Lung (tissue), 12 donors: ENCODE results near the gene ABLIM2. TPM values are rescaled to one million over a fixed set of nuclear protein-coding genes. Genes with fewer than 3 reads are reported as not detected.

Experiments
- ATAC-seq: fragments of 200-7000 bp; cut with Tn5 transposase; one replicate; pipeline ENCODE4 v1.9.1; 2020; ENCODE audit warnings: moderate number of reproducible peaks; ENCODE audit not compliant: insufficient read depth, low FRiP score
- DNase-seq, 3 donors: peaks; one replicate each; pipeline ENCODE4 v3.0.0-alpha.2; 2013 to 2017
- H3K27ac ChIP-seq, 2 donors: one replicate each; pipeline ENCODE4 v1.5.1; 2013; ENCODE audit warnings: mild to moderate bottlenecking in 2 of 2, moderate library complexity in 2 of 2, control low read depth in 1 of 2, inconsistent platforms in 1 of 2, low read depth in 1 of 2, low read length in 1 of 2
- H3K27me3 ChIP-seq, 3 donors: one replicate each; pipeline ENCODE4 v1.5.1; 2013; ENCODE audit warnings: low read length in 2 of 3; ENCODE audit not compliant: control insufficient read depth in 3 of 3, insufficient read depth in 3 of 3
- H3K36me3 ChIP-seq, 4 donors: one replicate each; pipeline ENCODE4 v1.5.1; 2013; ENCODE audit warnings: low read length in 4 of 4, mild to moderate bottlenecking in 1 of 4, moderate library complexity in 1 of 4; ENCODE audit not compliant: control insufficient read depth in 4 of 4, insufficient read depth in 4 of 4
- H3K4me1 ChIP-seq, 5 donors: one replicate each; pipeline ENCODE4 v1.5.1; 2013; ENCODE audit warnings: low read length in 5 of 5, mild to moderate bottlenecking in 2 of 5, moderate library complexity in 1 of 5; ENCODE audit not compliant: control insufficient read depth in 5 of 5, insufficient read depth in 5 of 5
- H3K4me3 ChIP-seq: one replicate; pipeline ENCODE4 v1.5.1; 2013; ENCODE audit warnings: mild to moderate bottlenecking, control low read depth, moderate library complexity
- H3K9ac ChIP-seq, 2 donors: one replicate each; pipeline ENCODE4 v1.5.1; 2013; ENCODE audit warnings: low read length in 2 of 2, control low read depth in 1 of 2; ENCODE audit not compliant: insufficient read depth in 1 of 2
- H3K9me3 ChIP-seq, 4 donors: one replicate each; pipeline ENCODE4 v1.5.1; 2013; ENCODE audit warnings: low read length in 3 of 4, mild to moderate bottlenecking in 1 of 4, moderate library complexity in 1 of 4; ENCODE audit not compliant: control insufficient read depth in 4 of 4, insufficient read depth in 3 of 4
- WGBS, 2 donors: extraction: QIAGEN DNeasy Blood & Tissue Kit; methylation state at CpG; one replicate each; pipeline ENCODE4 v1.1.7; 2013; 5-methylcytosine and 5-hydroxymethylcytosine counted together
- polyA plus RNA-seq, 2 donors: library from polyadenylated mRNA; stranded (reverse); fragments of 200-250 nt; gene quantifications; one replicate each; pipeline ENCODE4 v1.2.1, GENCODE V29; 2013
- total RNA-seq, 2 donors: library from RNA; depleted of rRNA in 1 of 2; stranded (reverse); fragments of >200 nt in 1 of 2; gene quantifications; one replicate each; pipeline ENCODE4 v1.2.1, GENCODE V29; 2014 to 2021
- TF ChIP-seq, protein P1 (sequence below): IDR thresholded peaks from 2 replicates; pipeline ENCODE4 v1.5.1; 2012; ENCODE audit warnings: mild to moderate bottlenecking; ENCODE audit errors: control extremely low read depth, extremely low read depth
- donor health status: control.
- donor health status: control.
- donor health status: Bipolar disorder and iron deficiency.
- donor health status: healthy.
- donor health status: DM: yes; HTN: yes; CAD: no.

ABLIM2 gene
- total and polyA plus RNA-seq, 4 donors: 1.7 to 10.9 (median 5.2) TPM

DNA sequence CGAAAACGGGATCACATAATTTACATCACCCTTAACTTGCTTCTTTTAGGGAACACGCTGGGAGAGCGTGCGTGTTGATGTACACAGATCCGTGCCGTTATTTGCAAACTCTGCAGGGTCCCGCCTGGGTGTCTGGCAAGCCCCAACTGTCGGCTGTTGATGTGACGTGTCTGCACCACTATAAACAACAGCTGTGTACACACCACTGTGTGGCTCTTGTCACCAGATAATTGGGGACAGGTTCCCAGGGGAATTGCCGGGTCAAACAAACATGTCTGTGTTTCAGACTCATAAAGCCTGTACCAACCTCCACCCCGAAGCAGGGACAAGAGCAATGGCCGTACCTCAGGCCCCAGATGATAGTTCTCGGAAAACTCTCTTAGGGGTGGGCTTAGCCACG is 113.9 kb downstream of the ABLIM2 start:
- ATAC-seq: no peak

DNA sequence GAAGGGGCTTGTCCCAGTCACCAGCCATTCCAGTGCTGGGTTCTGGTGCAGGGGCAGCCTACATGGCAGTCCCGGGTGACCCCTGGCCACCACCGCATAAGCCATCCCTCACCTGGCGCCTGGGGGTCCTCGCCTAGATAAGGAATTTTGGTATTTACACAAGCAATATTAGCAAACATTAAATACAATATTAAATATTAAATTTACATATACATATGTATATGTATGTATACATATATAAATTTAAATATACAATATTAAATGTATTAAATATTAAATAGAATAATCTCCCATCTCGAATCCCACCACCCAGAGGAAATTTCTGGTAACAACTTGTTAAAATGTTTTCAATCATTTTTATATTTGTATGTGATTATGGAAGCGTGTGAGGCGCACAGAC is 114.4 kb downstream of the ABLIM2 start:
- no peak overlapping the region for H3K4me3 ChIP-seq
- DNase-seq: no peak
- no peak for ATAC-seq
- H3K9ac ChIP-seq: no peak overlapping the region
- H3K27ac ChIP-seq: no peak overlapping the region
- no peaks in the 10 kb centered on the region for H3K9me3 ChIP-seq
- 90 to 92% methylated on average over 7 of the region's 7 CpGs for WGBS, 2 donors
- H3K36me3 ChIP-seq: no peaks in the 10 kb centered on the region
- peaks cover 0 to 2% (median 0%) of the 10 kb centered on the region in 3 donors for H3K27me3 ChIP-seq
- H3K4me1 ChIP-seq: peaks cover 0 to 4% (median 2%) of the 10 kb centered on the region in 5 donors
- TF ChIP-seq, protein P1, sequence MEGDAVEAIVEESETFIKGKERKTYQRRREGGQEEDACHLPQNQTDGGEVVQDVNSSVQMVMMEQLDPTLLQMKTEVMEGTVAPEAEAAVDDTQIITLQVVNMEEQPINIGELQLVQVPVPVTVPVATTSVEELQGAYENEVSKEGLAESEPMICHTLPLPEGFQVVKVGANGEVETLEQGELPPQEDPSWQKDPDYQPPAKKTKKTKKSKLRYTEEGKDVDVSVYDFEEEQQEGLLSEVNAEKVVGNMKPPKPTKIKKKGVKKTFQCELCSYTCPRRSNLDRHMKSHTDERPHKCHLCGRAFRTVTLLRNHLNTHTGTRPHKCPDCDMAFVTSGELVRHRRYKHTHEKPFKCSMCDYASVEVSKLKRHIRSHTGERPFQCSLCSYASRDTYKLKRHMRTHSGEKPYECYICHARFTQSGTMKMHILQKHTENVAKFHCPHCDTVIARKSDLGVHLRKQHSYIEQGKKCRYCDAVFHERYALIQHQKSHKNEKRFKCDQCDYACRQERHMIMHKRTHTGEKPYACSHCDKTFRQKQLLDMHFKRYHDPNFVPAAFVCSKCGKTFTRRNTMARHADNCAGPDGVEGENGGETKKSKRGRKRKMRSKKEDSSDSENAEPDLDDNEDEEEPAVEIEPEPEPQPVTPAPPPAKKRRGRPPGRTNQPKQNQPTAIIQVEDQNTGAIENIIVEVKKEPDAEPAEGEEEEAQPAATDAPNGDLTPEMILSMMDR: no peak

More for the DNA sequence above, 113.9 kb downstream of the ABLIM2 start:
- H3K36me3 ChIP-seq: no peaks in the 10 kb centered on the region
- peak; percentile 36 to 53 (median 46) for DNase-seq
- H3K27ac ChIP-seq: no peak overlapping the region
- H3K27me3 ChIP-seq: peaks cover 0 to 2% (median 0%) of the 10 kb centered on the region in 3 donors
- H3K9me3 ChIP-seq: no peaks in the 10 kb centered on the region
- no peak overlapping the region for H3K4me3 ChIP-seq
- WGBS, 2 donors: 54 to 59% methylated on average over 15 of the region's 15 CpGs
- TF ChIP-seq, protein P1: no peak
- no peak overlapping the region for H3K9ac ChIP-seq
- peaks cover 0 to 2% (median 0%) of the 10 kb centered on the region in 5 donors for H3K4me1 ChIP-seq

DNA sequence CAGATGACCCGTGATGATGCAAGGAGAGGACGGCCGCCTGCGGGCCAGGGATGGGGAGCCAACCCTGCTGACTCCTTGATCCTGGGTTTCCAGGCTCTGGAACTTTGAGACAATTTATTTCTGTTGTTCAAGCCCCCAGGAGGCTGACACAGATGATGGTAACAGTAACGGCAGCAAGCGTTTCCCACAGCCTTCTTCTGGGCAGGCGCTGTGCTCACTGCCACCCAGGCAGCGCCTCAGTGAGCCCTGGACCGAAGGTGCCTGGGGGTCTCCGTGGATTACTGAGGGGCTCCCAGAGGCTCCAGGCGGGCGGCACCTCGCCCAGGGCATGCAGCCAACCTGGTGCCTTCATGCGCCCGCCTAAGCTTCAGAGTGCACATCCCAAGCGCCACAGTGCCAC is 115.0 kb downstream of the ABLIM2 start:
- 94% methylated on average over 16 of the region's 16 CpGs for WGBS, 2 donors
- TF ChIP-seq, protein P1: no peak
- DNase-seq (no peak), ATAC-seq (no peak)
- Histone ChIP-seq H3K27me3 (peaks cover 0 to 2% (median 0%) of the 10 kb centered on the region in 3 donors), H3K4me3 (no peak overlapping the region), H3K9me3 (no peaks in the 10 kb centered on the region), H3K36me3 (no peaks in the 10 kb centered on the region), H3K4me1 (peaks cover 0 to 10% (median 2%) of the 10 kb centered on the region in 5 donors), H3K27ac (no peak overlapping the region), H3K9ac (no peak overlapping the region)

DNA sequence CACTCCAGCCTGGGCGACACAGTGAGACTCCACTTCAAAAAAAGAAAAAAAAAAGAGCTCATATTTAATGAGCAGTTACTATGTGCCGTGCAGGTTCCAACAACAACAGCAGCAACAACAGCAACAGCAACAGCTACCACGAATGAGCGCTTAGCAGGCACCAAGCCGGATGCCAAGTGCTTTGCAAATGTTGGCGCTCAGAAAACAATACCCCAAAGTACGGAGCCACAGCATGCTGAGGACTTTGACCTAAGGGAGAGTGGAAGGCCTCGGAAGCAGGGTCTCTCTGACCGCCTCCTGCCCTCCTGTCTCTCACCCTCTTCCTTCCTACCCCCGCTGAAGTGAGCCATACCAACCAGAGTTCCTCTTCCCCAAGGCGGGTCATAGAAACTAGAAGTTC is 116.7 kb downstream of the ABLIM2 start:
- Histone ChIP-seq H3K36me3 (no peaks in the 10 kb centered on the region), H3K9me3 (no peaks in the 10 kb centered on the region), H3K4me1 (peaks cover 0 to 17% (median 2%) of the 10 kb centered on the region in 5 donors), H3K4me3 (no peak overlapping the region), H3K9ac (no peak overlapping the region), H3K27ac (no peak overlapping the region), H3K27me3 (peaks cover 0 to 2% (median 0%) of the 10 kb centered on the region in 3 donors)
- no peak for ATAC-seq
- TF ChIP-seq, protein P1: no peak
- no peak for DNase-seq
- WGBS, 2 donors: 66 to 78% methylated on average over 11 of the region's 11 CpGs
